Thyroid gland (tissue), 4 donors: Measurements from ENCODE around the gene PARD3B.

Experiments used
- POLR2A ChIP-seq, 2 donors: fragments of 450-650 bp; IDR thresholded peaks; one replicate each; pipeline ENCODE4 v1.6.1; 2017; ENCODE audit warnings: antibody characterized with exemption in 2 of 2, mild to moderate bottlenecking in 2 of 2, moderate library complexity in 1 of 2
- TF ChIP-seq, protein P1 (sequence below), 6 experiments: fragments of 200-600 bp in 3 of 6; fragments of 450-650 bp in 3 of 6; sonication (generic) in 3 of 6; IDR thresholded peaks; one replicate each; pipeline ENCODE4 v1.5.1; 2016 to 2019; ENCODE audit warnings: antibody characterized with exemption in 6 of 6, mild to moderate bottlenecking in 2 of 6, inconsistent platforms in 1 of 6, moderate library complexity in 1 of 6

DNA sequence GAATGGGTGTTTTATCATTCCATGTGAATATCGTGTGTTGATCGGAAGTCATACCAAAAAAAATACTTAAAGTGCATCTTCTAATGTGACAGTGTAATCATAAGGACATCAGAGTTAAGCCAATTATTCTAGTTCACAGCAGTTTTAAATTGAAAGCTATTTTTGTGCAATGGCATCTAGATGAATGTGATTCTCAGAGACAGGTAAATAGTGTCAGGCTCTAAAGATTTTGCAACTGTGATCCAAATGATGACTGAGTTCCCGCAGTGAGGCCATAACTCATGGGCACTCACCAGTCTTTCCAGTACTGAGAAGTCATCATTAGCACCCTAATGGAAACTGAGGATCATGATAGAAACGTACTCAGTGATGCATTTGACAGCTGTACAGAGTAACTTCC, 542.6 kb downstream of the PARD3B start:
- TF ChIP-seq, protein P1, sequence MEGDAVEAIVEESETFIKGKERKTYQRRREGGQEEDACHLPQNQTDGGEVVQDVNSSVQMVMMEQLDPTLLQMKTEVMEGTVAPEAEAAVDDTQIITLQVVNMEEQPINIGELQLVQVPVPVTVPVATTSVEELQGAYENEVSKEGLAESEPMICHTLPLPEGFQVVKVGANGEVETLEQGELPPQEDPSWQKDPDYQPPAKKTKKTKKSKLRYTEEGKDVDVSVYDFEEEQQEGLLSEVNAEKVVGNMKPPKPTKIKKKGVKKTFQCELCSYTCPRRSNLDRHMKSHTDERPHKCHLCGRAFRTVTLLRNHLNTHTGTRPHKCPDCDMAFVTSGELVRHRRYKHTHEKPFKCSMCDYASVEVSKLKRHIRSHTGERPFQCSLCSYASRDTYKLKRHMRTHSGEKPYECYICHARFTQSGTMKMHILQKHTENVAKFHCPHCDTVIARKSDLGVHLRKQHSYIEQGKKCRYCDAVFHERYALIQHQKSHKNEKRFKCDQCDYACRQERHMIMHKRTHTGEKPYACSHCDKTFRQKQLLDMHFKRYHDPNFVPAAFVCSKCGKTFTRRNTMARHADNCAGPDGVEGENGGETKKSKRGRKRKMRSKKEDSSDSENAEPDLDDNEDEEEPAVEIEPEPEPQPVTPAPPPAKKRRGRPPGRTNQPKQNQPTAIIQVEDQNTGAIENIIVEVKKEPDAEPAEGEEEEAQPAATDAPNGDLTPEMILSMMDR (IDR thresholded peaks at IDR 0.05) = no peak
- no peak for TF ChIP-seq POLR2A (IDR thresholded peaks at IDR 0.05)
